ENCODE measurements around the gene ITPRIPL2. TPM values are rescaled to one million over a fixed set of nuclear protein-coding genes. Genes with fewer than 3 reads are reported as not detected.

The ITPRIPL2 gene
- total RNA-seq, 1 experiment from 2014 or later: 67.9 TPM

GRCh38 chr16:19113577-19114358 is at the start of gene ITPRIPL2 (continued):
- TF ChIP-seq ZBTB33 (IDR thresholded peaks at IDR 0.05; ENCODE audit: extremely low read depth, insufficient replicate concordance, low read length): no peak
- TF ChIP-seq EZH2 (IDR thresholded peaks at IDR 0.05): no peak
- peak; percentile 91; the same call in 1 of the 2 replicates for TF ChIP-seq CBX3 (IDR thresholded peaks at IDR 0.05; ENCODE audit: low read depth)
- TF ChIP-seq EZH2phosphoT487 (IDR thresholded peaks at IDR 0.05; ENCODE audit: borderline replicate concordance): no peak

- Histone ChIP-seq H3K9me3 (ENCODE audit: control insufficient read depth in 1 of 2, insufficient read depth in 1 of 2, low read depth in 1 of 2, low read length in 2 of 2) (no peaks in the 10 kb centered on the region), H3K9ac (ENCODE audit: low read length) (peak overlapping the region; percentile 89), H4K20me1 (ENCODE audit: insufficient read depth) (no peaks in the 10 kb centered on the region), H3K4me3 (replicated peaks in 1 of 2; ENCODE audit: low read depth in 1 of 2, low read length in 2 of 2) (peak overlapping the region; percentile 34 to 63), H2AFZ (ENCODE audit: low read depth, low read length, poor library complexity, severe bottlenecking) (peak overlapping the region; percentile 59), H3K36me3 (ENCODE audit: control insufficient read depth in 1 of 2, insufficient read depth in 2 of 2, low read length in 2 of 2) (no peaks in the 10 kb centered on the region), H3K4me1 (ENCODE audit: control insufficient read depth in 1 of 2, insufficient read depth in 2 of 2, low read length in 2 of 2) (peaks cover 0 to 12% of the 10 kb centered on the region in 2 experiments; a peak in 3 of 4 replicates), H3K27me3 (ENCODE audit: insufficient read depth, low read length) (no peaks in the 10 kb centered on the region), H3K9me2 (ENCODE audit: insufficient read depth) (no peaks in the 10 kb centered on the region), H3K27ac (ENCODE audit: low read depth, low read length) (peak overlapping the region; percentile 98; the same call in 1 of the 2 replicates), H3K79me2 (ENCODE audit: insufficient read depth, low read length) (peaks cover 5% of the 10 kb centered on the region; the same call in 1 of the 2 replicates), H3K4me2 (ENCODE audit: low read length) (peak overlapping the region; percentile 77)
- no peak for TF ChIP-seq FOSL1 (IDR thresholded peaks at IDR 0.05; ENCODE audit: low read depth)
- TF ChIP-seq POLR2AphosphoS5 (IDR thresholded peaks at IDR 0.05; ENCODE audit: low read depth, low read length): no peak
- TF ChIP-seq JUND (IDR thresholded peaks at IDR 0.05): no peak
- TF ChIP-seq EZH2phosphoT487 (IDR thresholded peaks at IDR 0.05; ENCODE audit: borderline replicate concordance): no peak
- TF ChIP-seq YY1 (IDR thresholded peaks at IDR 0.05; ENCODE audit: extremely low read depth, insufficient replicate concordance, low read depth, low read length): no peak
- TF ChIP-seq ATF3 (IDR thresholded peaks at IDR 0.05): no peak
- no peak for TF ChIP-seq CBX3 (IDR thresholded peaks at IDR 0.05; ENCODE audit: low read depth)
- TF ChIP-seq SP1 (IDR thresholded peaks at IDR 0.05; ENCODE audit: low read depth): no peak
- TF ChIP-seq ZBTB33 (IDR thresholded peaks at IDR 0.05; ENCODE audit: extremely low read depth, insufficient replicate concordance, low read length): no peak
- TF ChIP-seq SIN3A (IDR thresholded peaks at IDR 0.05; ENCODE audit: low read depth): no peak
- no peak for TF ChIP-seq POLR2A (IDR thresholded peaks at IDR 0.05; ENCODE audit: borderline replicate concordance, extremely low read depth, insufficient read depth, insufficient read length)
- TF ChIP-seq ZNF274 (IDR thresholded peaks at IDR 0.05; ENCODE audit: low read depth, low read length): no peak
- TF ChIP-seq ELF1 (IDR thresholded peaks at IDR 0.05; ENCODE audit: borderline replicate concordance, low read depth): no peak
- TF ChIP-seq EGR1 (IDR thresholded peaks at IDR 0.05; ENCODE audit: low read depth): no peak
- TF ChIP-seq EZH2 (IDR thresholded peaks at IDR 0.05): no peak
- no peak for TF ChIP-seq TCF7L2 (IDR thresholded peaks at IDR 0.05; ENCODE audit: borderline replicate concordance, extremely low read depth, insufficient read depth, insufficient read length)
- POLR2A ChIA-PET: interaction anchor here (0.7 to 2.6 kb wide), 3 partner anchors 104 to 277 kb away, joined by 3 to 11 read pairs (median 3); partner anchors contain the start of genes ARL6IP1 and RPS15A
- TSS peak; percentile 82 for BruUV-seq (replicated peaks)
- RAD21 ChIA-PET (ENCODE audit: low non-redundant PET in 1 of 2, low total read pairs in 2 of 2, uncharacterized antibody in 2 of 2, unreplicated experiment in 2 of 2): no interaction called here
- ATAC-seq (no peak), DNase-seq (ENCODE audit: low read depth, low spot score) (no peak)
- intact Hi-C loops (cut with micrococcal nuclease): loop anchor here (1.0 to 5.0 kb wide), 2 partner anchors 70 to 84 kb away; partner anchors contain the start of gene TMC7
- CTCF ChIA-PET: interaction anchor here (1.0 kb wide), 2 partner anchors 19 to 84 kb away, joined by 3 to 8 read pairs; partner anchors contain the start of gene TMC7
These were observed 46.8 kb upstream of the ITPRIPL2 start for GRCh38 chr16:19066988-19067348.

Data from HCT116 (cell line).